Tibial nerve (tissue), 4 donors: ENCODE results near the gene TRDMT1. TPM values are rescaled to one million over a fixed set of nuclear protein-coding genes. Genes with fewer than 3 reads are reported as not detected.
A peak's percentile ranks its signal among the peaks of the same experiment; 100 is the strongest.

ENCODE experiments used
- DNase-seq, 2 donors: peaks; one replicate each; pipeline ENCODE4 v3.0.0-alpha.2; 2019; ENCODE audit warnings: low spot score in 2 of 2
- H3K27ac ChIP-seq, 4 donors: fragments of 200-600 bp; sonication (generic) in 3 of 4; one replicate each; pipeline ENCODE4 v1.5.1; 2017 to 2019; ENCODE audit warnings: mild to moderate bottlenecking in 1 of 4
- H3K27me3 ChIP-seq, 2 donors: fragments of 200-600 bp; sonication (generic) in 1 of 2; one replicate each; pipeline versions ENCODE4 v1.5.1 to v1.6.0; 2017 to 2019
- H3K36me3 ChIP-seq, 3 donors: fragments of 200-600 bp; sonication (generic); one replicate each; pipeline ENCODE4 v1.5.1; 2018 to 2019
- H3K4me1 ChIP-seq, 4 donors: fragments of 200-600 bp; sonication (generic) in 3 of 4; one replicate each; pipeline ENCODE4 v1.5.1; 2017 to 2019
- H3K4me3 ChIP-seq, 4 donors: fragments of 200-600 bp; sonication (generic) in 3 of 4; one replicate each; pipeline ENCODE4 v1.5.1; 2017 to 2019; ENCODE audit warnings: mild to moderate bottlenecking in 1 of 4, moderate library complexity in 1 of 4
- H3K9me3 ChIP-seq, 4 donors: fragments of 200-600 bp; sonication (generic) in 3 of 4; one replicate each; pipeline ENCODE4 v1.5.1; 2017 to 2019
- CTCF ChIP-seq, 5 experiments: fragments of 200-600 bp in 3 of 5; fragments of 450-650 bp in 2 of 5; sonication (generic) in 3 of 5; IDR thresholded peaks; one replicate each; pipeline ENCODE4 v1.5.1; 2016 to 2019; ENCODE audit warnings: antibody characterized with exemption in 5 of 5, mild to moderate bottlenecking in 3 of 5, moderate library complexity in 2 of 5
- EP300 ChIP-seq, 2 donors: sonication (generic); formaldehyde crosslinking; IDR thresholded peaks; one replicate each; pipeline ENCODE4 v1.6.1; 2017; ENCODE audit warnings: antibody characterized with exemption in 2 of 2, mild to moderate bottlenecking in 1 of 2
- POLR2A ChIP-seq, 2 donors: fragments of 450-650 bp; IDR thresholded peaks; one replicate each; pipeline ENCODE4 v1.6.1; 2017; ENCODE audit warnings: antibody characterized with exemption in 2 of 2, mild to moderate bottlenecking in 2 of 2, moderate library complexity in 2 of 2
- WGBS, 2 donors: methylation state at CpG; one replicate each; pipeline ENCODE4 v1.1.5; 2018; 5-methylcytosine and 5-hydroxymethylcytosine counted together
- total RNA-seq, 4 donors: library from RNA; depleted of rRNA; stranded (reverse); fragments of >200 nt; gene quantifications; one replicate each; pipeline ENCODE4 v1.1.0, GENCODE V29; 2016

TRDMT1 gene
- total RNA-seq, 4 donors from 2014 or later = 12.9 to 17.5 (median 16.0) TPM

GRCh38 chr10:17190602-17191001 lies 10.9 kb downstream of the TRDMT1 start:
- Histone ChIP-seq H3K36me3 (no peaks in the 10 kb centered on the region), H3K27me3 (no peaks in the 10 kb centered on the region), H3K4me3 (no peak overlapping the region), H3K4me1 (peaks cover 0 to 3% (median 0%) of the 10 kb centered on the region in 4 donors), H3K9me3 (no peaks in the 10 kb centered on the region), H3K27ac (peak overlapping the region in 2 of 4 donors; percentile 17 to 64)
- TF ChIP-seq EP300 (IDR thresholded peaks at IDR 0.05) = no peak
- TF ChIP-seq CTCF (IDR thresholded peaks at IDR 0.05) = no peak
- no peak for TF ChIP-seq POLR2A (IDR thresholded peaks at IDR 0.05)
- WGBS, 2 donors = 51 to 53% methylated on average over 2 of the region's 2 CpGs
- DNase-seq = no peak

- DNase-seq = no peak
- 90 to 98% methylated on average over 3 of the region's 3 CpGs for WGBS, 2 donors
- Histone ChIP-seq H3K4me3 (no peak overlapping the region), H3K4me1 (peaks cover 0 to 3% (median 0%) of the 10 kb centered on the region in 4 donors), H3K27ac (no peak overlapping the region), H3K36me3 (no peaks in the 10 kb centered on the region), H3K9me3 (no peaks in the 10 kb centered on the region), H3K27me3 (no peaks in the 10 kb centered on the region)
- no peak for TF ChIP-seq POLR2A (IDR thresholded peaks at IDR 0.05)
- no peak for TF ChIP-seq EP300 (IDR thresholded peaks at IDR 0.05)
- TF ChIP-seq CTCF (IDR thresholded peaks at IDR 0.05) = no peak
Measured at GRCh38 chr10:17188644-17189172, 12.8 kb downstream of the TRDMT1 start.

- Histone ChIP-seq H3K9me3 (no peaks in the 10 kb centered on the region), H3K27me3 (no peaks in the 10 kb centered on the region), H3K4me3 (no peak overlapping the region), H3K4me1 (peaks cover 0 to 3% (median 0%) of the 10 kb centered on the region in 4 donors), H3K27ac (no peak overlapping the region), H3K36me3 (no peaks in the 10 kb centered on the region)
- WGBS, 2 donors = 95 to 98% methylated on average over 3 of the region's 3 CpGs
- TF ChIP-seq EP300 (IDR thresholded peaks at IDR 0.05) (no peak), CTCF (IDR thresholded peaks at IDR 0.05) (no peak), POLR2A (IDR thresholded peaks at IDR 0.05) (no peak)
- no peak for DNase-seq
Measured at GRCh38 chr10:17185873-17186272, 15.6 kb downstream of the TRDMT1 start.

GRCh38 chr10:17183110-17183509 lies 18.4 kb downstream of the TRDMT1 start:
- no peak for TF ChIP-seq EP300 (IDR thresholded peaks at IDR 0.05)
- TF ChIP-seq CTCF (IDR thresholded peaks at IDR 0.05) = peak in 2 of 5 experiments; percentile 8 to 9
- WGBS, 2 donors = 92 to 95% methylated on average over 2 of the region's 2 CpGs
- no peak for DNase-seq
- Histone ChIP-seq H3K4me3 (no peak overlapping the region), H3K27ac (no peak overlapping the region), H3K36me3 (no peaks in the 10 kb centered on the region), H3K27me3 (no peaks in the 10 kb centered on the region), H3K4me1 (peaks cover 0 to 9% (median 3%) of the 10 kb centered on the region in 4 donors), H3K9me3 (no peaks in the 10 kb centered on the region)

GRCh38 chr10:17181751-17182150 lies 19.7 kb downstream of the TRDMT1 start:
- H3K9me3 ChIP-seq = no peaks in the 10 kb centered on the region
- H3K27me3 ChIP-seq = no peaks in the 10 kb centered on the region
- H3K27ac ChIP-seq = no peak overlapping the region
- no peak overlapping the region for H3K4me3 ChIP-seq
- H3K36me3 ChIP-seq = no peaks in the 10 kb centered on the region
- no peak for TF ChIP-seq EP300 (IDR thresholded peaks at IDR 0.05)
- TF ChIP-seq CTCF (IDR thresholded peaks at IDR 0.05) = no peak
- no peak for TF ChIP-seq POLR2A (IDR thresholded peaks at IDR 0.05)
- WGBS, 2 donors = 78 to 82% methylated on average over 3 of the region's 3 CpGs
- DNase-seq = no peak
- H3K4me1 ChIP-seq = peaks cover 0 to 9% (median 3%) of the 10 kb centered on the region in 4 donors
